HG02973 (cell line): ENCODE data around the gene LRIG1.

Experiments used
- ATAC-seq: cut with Tn5 transposase; IDR thresholded peaks from one replicate; pipeline ENCODE4 v1.9.1; 2021; ENCODE audit warnings: moderate library complexity; ENCODE audit not compliant: unreplicated experiment

The LRIG1 gene

GRCh38 chr3:66450390-66451022, 50.3 kb downstream of the LRIG1 start:
- no peak for ATAC-seq

- ATAC-seq, result no peak
Measured at GRCh38 chr3:66449411-66449974, 51.3 kb downstream of the LRIG1 start.

- ATAC-seq, result no peak
Measured at GRCh38 chr3:66444146-66444644, 56.6 kb downstream of the LRIG1 start.

- no peak for ATAC-seq
Measured at GRCh38 chr3:66443118-66443803, 57.6 kb downstream of the LRIG1 start.

GRCh38 chr3:66442254-66443117, 58.3 kb downstream of the LRIG1 start:
- ATAC-seq, result no peak

GRCh38 chr3:66441692-66442091, 59.1 kb downstream of the LRIG1 start:
- ATAC-seq, result no peak

GRCh38 chr3:66441129-66441528, 59.7 kb downstream of the LRIG1 start:
- no peak for ATAC-seq

- no peak for ATAC-seq
Measured at GRCh38 chr3:66439666-66440344, 61.0 kb downstream of the LRIG1 start.

- no peak for ATAC-seq
Measured at GRCh38 chr3:66438046-66438445, 62.8 kb downstream of the LRIG1 start.

GRCh38 chr3:66437341-66437929, 63.4 kb downstream of the LRIG1 start:
- no peak for ATAC-seq

GRCh38 chr3:66435989-66436388, 64.8 kb downstream of the LRIG1 start:
- ATAC-seq, result no peak

GRCh38 chr3:66434726-66435125, 66.1 kb downstream of the LRIG1 start:
- ATAC-seq, result no peak

GRCh38 chr3:66433522-66433782, 67.4 kb downstream of the LRIG1 start:
- no peak for ATAC-seq

- no peak for ATAC-seq
Measured at GRCh38 chr3:66432767-66433521, 67.9 kb downstream of the LRIG1 start.

- ATAC-seq, result no peak
Measured at GRCh38 chr3:66432041-66432766, 68.6 kb downstream of the LRIG1 start.

GRCh38 chr3:66431494-66431893, 69.3 kb downstream of the LRIG1 start:
- ATAC-seq, result no peak

- ATAC-seq, result no peak
Measured at GRCh38 chr3:66430876-66431275, 69.9 kb downstream of the LRIG1 start.

- no peak for ATAC-seq
Measured at GRCh38 chr3:66428733-66429132, 72.1 kb downstream of the LRIG1 start.

- ATAC-seq, result no peak
Measured at GRCh38 chr3:66427951-66428474, 72.8 kb downstream of the LRIG1 start.
